ENCODE results near the gene ANKRD27.

GRCh38 chr19:32566246-32566830 is 108.6 kb downstream of the ANKRD27 start:
- TF ChIP-seq CTCF (IDR thresholded peaks at IDR 0.05; ENCODE audit: poor library complexity) (no peak), EZH2 (IDR thresholded peaks at IDR 0.05; ENCODE audit: borderline replicate concordance) (no peak)

All from hepatocyte (in vitro differentiated cells).